RWPE2 (cell line): ENCODE data around the gene MMUT.

ENCODE experiments used
- ATAC-seq: fragments of 200-7000 bp; cut with Tn5 transposase; 3 replicates; pipeline ENCODE4 v1.9.1; 2021; ENCODE audit warnings: low read depth
- DNase-seq: peaks from one replicate; pipeline ENCODE4 v3.0.0-alpha.2; 2020; ENCODE audit warnings: low spot score
- H3K27ac ChIP-seq: fragments of 450-650 bp; 2 replicates; pipeline ENCODE4 v1.5.1; 2017; ENCODE audit warnings: mild to moderate bottlenecking; ENCODE audit not compliant: poor library complexity, severe bottlenecking
- H3K27me3 ChIP-seq: fragments of 250-450 bp; sonication (Bioruptor Pico); 2 replicates; pipeline ENCODE4 v1.5.1; 2021; ENCODE audit warnings: mild to moderate bottlenecking, moderate library complexity; ENCODE audit not compliant: insufficient read depth, poor library complexity, severe bottlenecking
- H3K36me3 ChIP-seq: fragments of 250-450 bp; sonication (Bioruptor Pico); 2 replicates; pipeline ENCODE4 v1.5.1; 2020; ENCODE audit warnings: low read depth, mild to moderate bottlenecking, moderate library complexity
- H3K4me1 ChIP-seq: fragments of 250-450 bp; sonication (Bioruptor Pico); 2 replicates; pipeline ENCODE4 v1.5.1; 2021; ENCODE audit warnings: mild to moderate bottlenecking, moderate library complexity; ENCODE audit not compliant: insufficient read depth, poor library complexity, severe bottlenecking
- H3K4me3 ChIP-seq: fragments of 250-450 bp; sonication (Bioruptor Pico); 2 replicates; pipeline ENCODE4 v1.5.1; 2021; ENCODE audit warnings: mild to moderate bottlenecking, moderate library complexity; ENCODE audit not compliant: severe bottlenecking
- H3K9me3 ChIP-seq: fragments of 250-450 bp; sonication (Bioruptor Pico); 2 replicates; pipeline ENCODE4 v1.5.1; 2021; ENCODE audit warnings: mild to moderate bottlenecking, moderate library complexity; ENCODE audit not compliant: severe bottlenecking
- TF ChIP-seq, protein P1 (sequence below): fragments of 450-650 bp; IDR thresholded peaks from one replicate; pipeline ENCODE4 v1.5.1; 2017; ENCODE audit warnings: mild to moderate bottlenecking, moderate library complexity; ENCODE audit not compliant: poor library complexity, severe bottlenecking

MMUT gene

GRCh38 chr6:49468042-49468441, 5.0 kb upstream of the MMUT start:
- no peaks in the 10 kb centered on the region for H3K9me3 ChIP-seq
- no peaks in the 10 kb centered on the region for H3K27me3 ChIP-seq
- H3K4me1 ChIP-seq: peaks cover 7% of the 10 kb centered on the region
- H3K36me3 ChIP-seq: peaks cover 29% of the 10 kb centered on the region
- no peak overlapping the region for H3K27ac ChIP-seq
- DNase-seq (no peak), ATAC-seq (no peak)
- H3K4me3 ChIP-seq: no peak overlapping the region
- TF ChIP-seq, protein P1, sequence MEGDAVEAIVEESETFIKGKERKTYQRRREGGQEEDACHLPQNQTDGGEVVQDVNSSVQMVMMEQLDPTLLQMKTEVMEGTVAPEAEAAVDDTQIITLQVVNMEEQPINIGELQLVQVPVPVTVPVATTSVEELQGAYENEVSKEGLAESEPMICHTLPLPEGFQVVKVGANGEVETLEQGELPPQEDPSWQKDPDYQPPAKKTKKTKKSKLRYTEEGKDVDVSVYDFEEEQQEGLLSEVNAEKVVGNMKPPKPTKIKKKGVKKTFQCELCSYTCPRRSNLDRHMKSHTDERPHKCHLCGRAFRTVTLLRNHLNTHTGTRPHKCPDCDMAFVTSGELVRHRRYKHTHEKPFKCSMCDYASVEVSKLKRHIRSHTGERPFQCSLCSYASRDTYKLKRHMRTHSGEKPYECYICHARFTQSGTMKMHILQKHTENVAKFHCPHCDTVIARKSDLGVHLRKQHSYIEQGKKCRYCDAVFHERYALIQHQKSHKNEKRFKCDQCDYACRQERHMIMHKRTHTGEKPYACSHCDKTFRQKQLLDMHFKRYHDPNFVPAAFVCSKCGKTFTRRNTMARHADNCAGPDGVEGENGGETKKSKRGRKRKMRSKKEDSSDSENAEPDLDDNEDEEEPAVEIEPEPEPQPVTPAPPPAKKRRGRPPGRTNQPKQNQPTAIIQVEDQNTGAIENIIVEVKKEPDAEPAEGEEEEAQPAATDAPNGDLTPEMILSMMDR: no peak

DNA sequence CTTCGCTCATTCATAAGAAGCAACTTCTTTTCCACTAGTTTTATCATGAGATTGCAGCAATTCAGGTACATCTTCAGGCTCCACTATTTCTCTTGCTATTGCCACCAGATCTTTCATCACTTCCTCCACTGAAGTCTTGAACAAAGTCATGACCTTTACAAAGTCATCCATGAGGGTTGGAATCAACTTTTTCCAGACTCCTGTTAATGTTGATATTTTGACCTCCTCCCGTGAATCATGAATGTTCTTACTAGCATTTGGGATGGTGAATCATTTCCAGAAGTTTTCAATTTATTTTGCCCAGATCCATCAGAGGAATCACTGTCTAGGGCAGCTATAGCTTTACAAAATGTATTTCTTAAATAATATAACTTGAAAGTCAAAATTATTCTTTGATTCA, 1.6 kb upstream of the MMUT start:
- DNase-seq (no peak), ATAC-seq (no peak)
- TF ChIP-seq, protein P1: no peak
- H3K27me3 ChIP-seq: no peaks in the 10 kb centered on the region
- no peak overlapping the region for H3K27ac ChIP-seq
- no peaks in the 10 kb centered on the region for H3K9me3 ChIP-seq
- 0 out of 2 replicates have a peak, but pooled peaks cover 3% of the 10 kb centered on the region for H3K36me3 ChIP-seq
- H3K4me1 ChIP-seq: peaks cover 12% of the 10 kb centered on the region
- no peak overlapping the region for H3K4me3 ChIP-seq

DNA sequence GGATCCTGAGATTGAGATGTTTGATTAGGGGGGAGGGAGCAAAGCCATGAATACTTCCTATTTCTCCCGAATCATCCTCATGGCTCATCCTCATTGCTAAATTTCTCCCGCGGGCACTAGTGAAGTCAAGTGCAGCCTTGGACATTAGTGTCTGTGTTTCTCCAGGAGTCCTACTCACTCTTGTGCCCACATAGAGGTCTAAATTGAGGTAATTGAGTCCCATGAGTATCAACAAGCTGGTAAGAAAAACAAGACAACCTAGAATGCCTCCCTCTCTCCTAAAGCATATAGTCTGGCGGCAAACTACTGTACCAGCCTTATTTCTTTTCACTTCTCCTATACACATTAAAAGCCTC, 537 bp upstream of the MMUT start:
- DNase-seq: no peak
- ATAC-seq: peak; percentile 30; the same call in 2 of the 3 replicates

GRCh38 chr6:49462599-49462926, 490 bp downstream of the MMUT start:
- H3K9me3 ChIP-seq: no peaks in the 10 kb centered on the region
- peak; percentile 28 for ATAC-seq
- H3K4me3 ChIP-seq: peak overlapping the region; percentile 69
- H3K27ac ChIP-seq: peak overlapping the region; percentile 42
- peaks cover 12% of the 10 kb centered on the region for H3K4me1 ChIP-seq
- no peak for DNase-seq
- TF ChIP-seq, protein P1: no peak
- no peaks in the 10 kb centered on the region for H3K27me3 ChIP-seq
- H3K36me3 ChIP-seq: peaks cover 19% of the 10 kb centered on the region

More for the DNA sequence above, 537 bp upstream of the MMUT start:
- TF ChIP-seq, protein P1: no peak
- peak overlapping the region; percentile 42 for H3K27ac ChIP-seq
- H3K4me3 ChIP-seq: peak overlapping the region; percentile 69
- no peaks in the 10 kb centered on the region for H3K27me3 ChIP-seq
- peaks cover 12% of the 10 kb centered on the region for H3K4me1 ChIP-seq
- no peaks in the 10 kb centered on the region for H3K9me3 ChIP-seq
- peaks cover 9% of the 10 kb centered on the region for H3K36me3 ChIP-seq

- no peaks in the 10 kb centered on the region for H3K9me3 ChIP-seq
- DNase-seq (no peak), ATAC-seq (no peak)
- TF ChIP-seq, protein P1: no peak
- peak overlapping the region; percentile 42 for H3K27ac ChIP-seq
- peaks cover 24% of the 10 kb centered on the region for H3K36me3 ChIP-seq
- no peaks in the 10 kb centered on the region for H3K27me3 ChIP-seq
- H3K4me3 ChIP-seq: peak overlapping the region; percentile 69
- H3K4me1 ChIP-seq: peaks cover 12% of the 10 kb centered on the region
Measured at GRCh38 chr6:49462071-49462470, 982 bp downstream of the MMUT start.
